NOMO-1 treated with dmso at 0.1 percent for 144 hours (cell line): ENCODE results near the gene EHD4.

ENCODE experiments used
- DNase-seq: peaks from one replicate; lab custom pipeline; 2025; ENCODE audit not compliant: unreplicated experiment; lab: John Stamatoyannopoulos, UW

Gene EHD4

DNA sequence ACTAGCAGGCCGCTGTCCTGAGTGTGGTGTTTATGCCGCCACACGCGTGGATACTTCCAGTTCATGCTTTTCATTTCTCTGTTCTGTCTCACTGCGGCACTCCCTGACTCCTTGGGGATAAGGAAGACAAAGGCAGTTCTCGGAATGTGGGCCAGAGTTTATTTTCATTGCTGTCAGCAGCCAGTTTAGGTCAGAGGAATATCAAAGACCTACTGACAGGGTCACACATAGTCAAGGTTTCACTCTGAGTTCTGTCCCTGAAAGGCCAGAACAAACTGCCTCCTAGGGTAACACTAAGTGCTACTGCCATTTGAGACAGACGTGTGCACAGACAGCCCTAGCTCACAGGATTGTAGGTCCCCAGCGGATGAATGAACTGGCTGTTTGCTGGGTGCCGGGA is 51.2 kb downstream of the EHD4 start:
- DNase-seq: no peak

DNA sequence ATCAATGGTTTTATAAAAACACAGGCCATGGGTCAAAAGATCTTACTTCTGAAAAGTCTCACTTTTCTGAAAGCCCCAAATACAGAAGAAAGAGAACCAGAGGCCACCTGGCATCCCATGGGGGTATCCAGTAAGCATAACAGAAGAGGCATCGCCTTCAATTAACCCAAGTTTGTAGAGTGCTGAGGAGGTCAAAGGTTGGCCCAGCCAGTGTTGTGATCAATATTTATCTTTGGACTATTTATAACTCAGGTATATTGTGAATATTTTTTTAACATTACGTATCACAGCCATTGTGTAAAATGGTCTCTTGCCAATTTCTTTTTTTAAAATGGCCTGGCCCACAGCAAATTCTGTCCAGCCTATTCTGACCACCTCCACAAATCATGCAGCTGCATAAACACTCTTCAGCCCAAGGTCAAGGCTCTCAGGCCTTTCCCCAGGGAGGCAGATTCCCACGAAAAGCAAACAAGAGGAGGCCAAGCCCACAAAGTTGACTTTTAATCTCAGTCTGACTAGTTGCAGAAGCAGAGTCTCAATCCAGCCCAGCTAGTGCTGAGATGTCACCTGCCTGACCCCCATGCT is 52.3 kb downstream of the EHD4 start:
- DNase-seq: no peak

GRCh38 chr15:41919201-41919820 is 53.0 kb downstream of the EHD4 start:
- DNase-seq: no peak

DNA sequence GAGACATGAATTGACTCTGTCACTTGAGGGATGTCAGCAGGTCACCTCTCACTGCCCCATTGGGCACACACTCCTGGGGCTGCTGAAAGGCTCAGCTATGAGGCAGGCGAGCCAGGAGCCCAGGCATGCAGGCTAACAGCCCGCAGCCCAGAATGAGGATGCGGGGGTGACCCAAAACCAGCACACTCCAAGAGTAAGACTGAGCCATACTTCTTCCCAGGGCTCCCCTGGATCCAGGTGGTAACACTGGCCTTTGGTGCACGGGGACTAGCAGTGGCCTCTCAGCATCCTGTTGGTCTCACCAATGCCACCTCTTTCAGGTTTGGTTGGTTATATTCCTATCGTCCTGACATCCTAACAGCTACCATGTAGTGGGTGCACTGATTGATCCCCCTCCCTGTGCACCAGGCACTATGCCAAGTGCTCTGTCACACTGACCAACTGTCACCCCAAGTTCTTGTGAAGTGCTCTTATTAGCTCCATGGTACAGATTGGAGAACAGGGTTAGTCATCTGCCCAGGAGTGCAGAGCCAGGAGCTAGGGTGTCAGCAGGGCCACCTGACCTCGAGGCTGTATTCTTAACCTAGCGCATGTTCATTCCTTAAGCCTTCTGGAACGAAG is 53.7 kb downstream of the EHD4 start:
- DNase-seq: no peak

DNA sequence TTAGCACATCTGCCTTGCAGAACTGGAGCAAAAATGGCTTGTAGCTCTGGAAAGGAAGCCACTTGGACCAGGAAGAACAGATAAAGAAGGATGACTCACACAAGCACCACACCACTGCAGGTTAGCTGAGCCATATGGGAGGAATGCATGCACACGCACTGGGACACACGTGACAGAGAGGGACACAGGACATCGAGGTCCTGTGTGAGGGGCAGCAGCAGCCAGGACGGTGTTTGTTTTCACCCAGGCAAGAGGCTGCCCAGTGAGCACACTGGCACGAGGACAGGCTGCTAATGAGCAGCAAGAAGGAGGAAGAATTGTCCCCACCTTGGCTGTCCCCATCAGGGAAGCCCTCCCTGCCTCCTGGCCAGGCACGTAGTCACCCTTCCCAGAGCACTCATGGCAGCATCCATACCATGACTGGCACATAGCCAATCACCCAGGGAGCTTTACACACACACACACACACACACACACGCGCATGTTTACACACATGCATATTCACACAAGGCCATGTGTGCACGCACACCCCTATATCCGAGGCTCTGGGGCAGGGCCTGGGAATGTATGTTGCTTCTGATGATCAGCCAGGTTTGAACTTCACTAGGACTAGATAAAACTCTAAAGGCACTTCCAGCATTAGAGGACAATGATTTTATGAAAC is 54.5 kb downstream of the EHD4 start:
- DNase-seq: no peak

GRCh38 chr15:41915255-41915994 is 56.9 kb downstream of the EHD4 start:
- no peak for DNase-seq

DNA sequence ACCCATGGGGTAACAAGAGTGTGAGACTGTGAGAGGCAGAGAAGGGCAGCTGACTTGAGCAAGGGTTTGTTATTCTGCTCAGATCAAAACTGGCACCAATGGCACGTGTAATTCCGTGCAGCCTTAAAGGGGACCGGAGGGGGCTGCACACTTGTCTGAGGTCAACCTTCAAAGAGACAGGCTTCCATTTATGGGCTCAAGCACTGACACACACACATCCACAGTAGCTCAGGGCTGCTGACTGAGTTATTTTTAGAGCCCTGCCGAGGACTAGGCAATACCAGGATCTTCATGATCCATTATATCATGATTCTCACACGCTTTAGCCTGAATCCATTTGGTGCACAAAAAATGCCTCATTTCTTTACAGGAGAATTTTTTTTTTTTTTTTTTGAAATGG is 57.9 kb downstream of the EHD4 start:
- no peak for DNase-seq

GRCh38 chr15:41913256-41913655 is 59.1 kb downstream of the EHD4 start:
- DNase-seq: no peak

- DNase-seq: no peak
Observed at GRCh38 chr15:41911691-41912345, 60.5 kb downstream of the EHD4 start.

DNA sequence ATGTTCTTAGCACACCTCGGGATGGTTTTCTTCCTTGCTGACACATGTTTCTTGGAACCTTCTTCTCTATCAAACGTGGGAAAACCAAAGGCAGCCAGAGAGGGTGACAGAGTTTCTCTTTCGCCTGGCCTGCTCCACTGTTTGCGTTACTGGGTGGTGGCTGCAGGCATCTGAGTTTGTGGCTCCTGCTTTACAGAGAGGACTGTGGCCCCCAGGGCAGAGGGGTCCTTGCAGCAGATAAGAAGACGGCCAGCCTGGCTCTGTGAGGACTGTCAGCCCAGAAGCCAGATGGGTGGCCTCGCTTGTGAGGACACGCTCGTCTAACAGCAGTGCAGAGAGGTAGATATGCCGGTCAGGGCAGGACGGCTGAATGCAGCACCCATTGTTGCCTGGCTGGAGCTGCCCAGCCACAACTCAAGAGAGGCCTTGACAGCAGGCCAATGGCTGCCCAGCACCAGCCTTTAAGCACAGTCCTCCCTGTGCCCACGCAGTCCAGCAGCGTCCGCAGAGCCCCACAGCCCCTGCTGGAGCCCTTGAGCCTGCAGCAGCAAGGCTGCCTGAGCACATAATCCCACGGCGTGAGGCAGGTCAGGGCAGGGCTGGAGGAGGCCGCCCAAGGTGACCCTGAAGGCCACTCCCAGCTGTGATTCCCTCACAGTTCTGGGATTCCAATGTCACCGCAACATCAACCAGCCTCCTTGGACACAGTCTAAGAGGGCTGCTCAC is 63.5 kb downstream of the EHD4 start:
- no peak for DNase-seq

DNA sequence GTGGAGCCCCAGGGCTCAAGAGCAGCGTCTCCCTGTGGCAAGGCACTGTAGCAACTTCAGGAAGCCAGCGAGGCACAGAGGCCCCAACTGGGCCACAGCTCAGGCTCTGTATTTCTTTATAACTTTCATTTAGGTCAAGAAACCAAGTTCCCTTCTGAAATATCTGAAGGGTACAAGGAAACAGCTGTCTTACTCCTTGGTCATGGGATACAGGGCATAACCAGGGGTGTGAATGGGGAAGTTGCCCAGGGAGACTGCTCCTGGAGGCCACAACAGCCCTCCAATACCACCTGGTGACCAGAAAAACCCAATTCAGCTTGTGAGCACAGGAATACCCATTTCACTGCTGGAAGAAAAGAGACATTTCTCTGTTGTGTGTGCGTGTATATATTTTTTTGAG is 65.2 kb downstream of the EHD4 start:
- no peak for DNase-seq

GRCh38 chr15:41906608-41907007 is 65.7 kb downstream of the EHD4 start:
- no peak for DNase-seq

- no peak for DNase-seq
Observed at GRCh38 chr15:41905036-41905793, 67.1 kb downstream of the EHD4 start.

DNA sequence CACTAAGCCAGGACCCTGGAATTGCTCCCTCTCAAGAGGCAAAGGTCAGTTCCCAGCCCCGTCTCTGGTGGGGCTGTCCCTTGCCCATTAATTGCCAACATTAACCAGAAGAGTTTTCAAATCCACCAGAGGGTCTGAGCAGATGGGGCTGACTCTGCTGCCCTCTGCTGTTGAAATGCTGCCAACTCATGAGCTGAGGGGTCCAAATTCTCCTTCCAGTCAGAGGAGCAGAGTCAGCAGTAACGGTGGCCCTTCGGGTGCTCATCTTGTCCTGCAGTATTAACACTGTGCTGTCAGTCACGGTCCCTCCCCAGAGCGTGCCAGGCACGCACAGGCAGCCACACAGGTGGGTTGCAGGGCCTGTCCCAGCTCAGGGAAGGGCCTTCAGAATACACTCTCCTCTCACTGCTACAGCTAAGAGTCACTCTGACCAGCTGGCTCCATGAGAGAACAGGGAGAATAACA is 67.8 kb downstream of the EHD4 start:
- no peak for DNase-seq

GRCh38 chr15:41903782-41904181 is 68.6 kb downstream of the EHD4 start:
- no peak for DNase-seq

DNA sequence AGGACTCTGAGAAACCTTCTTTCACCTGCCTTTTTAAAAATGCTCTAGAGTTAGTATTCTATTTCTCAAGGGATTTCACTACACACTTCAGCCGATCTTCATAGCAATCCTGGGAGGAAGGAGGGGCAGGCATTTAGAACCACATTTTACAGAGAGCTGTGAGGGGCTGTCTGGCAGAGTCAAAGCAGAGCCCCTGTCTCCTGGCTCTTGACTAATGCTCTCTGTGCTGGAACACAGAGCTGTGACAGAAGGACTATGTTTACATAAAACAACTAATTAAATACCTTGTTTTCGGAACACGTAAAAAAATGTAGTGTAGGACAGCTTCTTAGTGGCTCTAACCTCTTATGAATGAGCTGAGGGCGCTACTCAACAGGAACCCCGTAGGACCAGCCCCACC is 70.9 kb downstream of the EHD4 start:
- DNase-seq: no peak

GRCh38 chr15:41900526-41901380 is 71.6 kb downstream of the EHD4 start:
- no peak for DNase-seq

GRCh38 chr15:41899854-41900442 is 72.4 kb downstream of the EHD4 start:
- DNase-seq: no peak
